NCI-H187 (cell line): ENCODE results near the gene LGALS7.
"Not testable (repeated sequence)": the region's sequence is repeated elsewhere in the genome, so short reads cannot be mapped to it uniquely, and the experiment has no call there.

ENCODE experiments used
- DNase-seq, 2 experiments: peaks; one replicate each; lab custom pipeline; 2025; lab: John Stamatoyannopoulos, UW

The LGALS7 gene

GRCh38 chr19:38773469-38774177 is at the start of gene LGALS7:
Gene LGALS7, minus strand, starts transcription at chr19:38773517. Its CDS starts 25 bp downstream, at chr19:38773492.
- DNase-seq, result no peak

DNA sequence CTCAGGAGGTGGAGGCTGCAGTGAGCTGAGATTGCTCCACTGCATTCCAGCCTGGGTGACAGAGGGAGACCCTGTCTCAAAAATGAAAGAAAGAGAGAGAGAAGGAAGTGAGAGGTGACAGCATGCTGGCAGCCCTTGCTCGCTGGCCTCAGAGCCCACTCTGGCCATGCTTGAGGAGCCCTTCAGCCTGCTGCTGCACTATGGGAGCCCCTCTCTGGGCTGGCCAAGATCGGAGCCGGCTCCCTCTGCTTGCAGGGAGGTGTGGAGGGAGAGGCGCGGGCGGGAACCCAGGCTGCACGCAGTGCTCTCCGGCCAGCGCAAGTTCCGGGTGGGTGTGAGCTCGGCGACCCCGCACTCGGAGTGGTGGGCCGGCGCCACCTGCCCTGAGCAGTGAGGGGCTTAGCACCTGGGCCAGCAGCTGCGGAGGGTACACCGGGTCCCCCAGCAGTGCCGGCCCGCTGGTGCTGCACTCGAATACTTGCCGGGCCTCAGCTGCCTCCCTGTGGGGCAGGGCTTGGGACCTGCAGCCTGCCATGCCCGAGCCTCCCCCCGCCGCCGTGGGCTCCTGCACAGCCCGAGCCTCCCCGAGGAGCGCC is 48.0 kb upstream of the LGALS7 start:
- DNase-seq, result not testable (repeated sequence)

DNA sequence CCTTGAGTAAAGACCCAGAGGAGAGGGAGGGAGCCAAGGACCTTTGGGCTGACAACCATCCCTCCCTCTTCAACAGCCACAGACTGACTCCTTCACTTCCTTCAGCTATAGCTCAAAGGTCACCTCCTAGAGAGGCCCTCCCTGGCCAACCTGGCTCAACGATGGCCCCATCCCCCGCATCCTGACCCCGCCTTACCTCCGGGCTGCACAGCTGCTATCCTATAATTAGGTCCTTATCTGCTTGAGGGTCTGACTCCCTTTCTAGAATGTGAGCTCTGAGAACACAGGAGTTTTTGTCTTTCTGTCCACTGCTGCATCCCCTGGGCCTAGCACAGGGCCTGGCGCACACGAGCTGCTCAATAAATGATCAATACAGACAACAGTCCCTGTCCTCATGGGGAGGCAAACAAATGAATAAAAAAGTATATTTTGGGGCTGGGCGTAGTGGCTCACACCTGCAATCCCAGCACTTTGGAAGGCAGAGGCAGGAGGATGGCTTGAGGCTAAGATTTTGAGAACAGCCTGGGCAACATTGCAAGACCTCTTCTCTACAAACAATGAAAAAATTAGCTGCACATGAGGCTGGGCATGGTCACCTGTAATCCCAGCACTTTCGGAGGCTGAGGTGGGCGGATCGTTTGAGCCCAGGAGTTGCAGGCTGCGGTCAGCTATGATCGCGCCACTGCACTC is 46.1 kb upstream of the LGALS7 start:
- DNase-seq, result no peak

DNA sequence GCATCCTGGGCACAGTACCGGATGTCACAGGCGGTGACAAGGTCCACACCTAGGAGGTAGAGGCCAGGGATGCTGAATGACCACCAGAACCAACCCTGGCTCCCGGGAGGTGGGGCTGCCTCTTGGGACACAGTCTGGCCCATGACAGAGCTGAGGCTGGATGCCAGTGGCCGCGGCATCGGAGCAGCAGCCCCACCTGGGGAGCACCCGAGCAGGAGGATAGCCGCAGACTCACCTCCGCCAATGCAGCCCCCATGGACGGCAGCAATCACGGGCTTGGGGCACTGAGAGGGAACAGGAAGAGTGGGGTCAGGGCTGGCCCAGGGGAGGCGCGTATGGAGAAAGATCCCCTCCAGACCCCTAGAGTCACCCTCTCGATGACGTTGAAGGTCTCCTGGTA is 43.8 kb upstream of the LGALS7 start:
- DNase-seq, result no peak

DNA sequence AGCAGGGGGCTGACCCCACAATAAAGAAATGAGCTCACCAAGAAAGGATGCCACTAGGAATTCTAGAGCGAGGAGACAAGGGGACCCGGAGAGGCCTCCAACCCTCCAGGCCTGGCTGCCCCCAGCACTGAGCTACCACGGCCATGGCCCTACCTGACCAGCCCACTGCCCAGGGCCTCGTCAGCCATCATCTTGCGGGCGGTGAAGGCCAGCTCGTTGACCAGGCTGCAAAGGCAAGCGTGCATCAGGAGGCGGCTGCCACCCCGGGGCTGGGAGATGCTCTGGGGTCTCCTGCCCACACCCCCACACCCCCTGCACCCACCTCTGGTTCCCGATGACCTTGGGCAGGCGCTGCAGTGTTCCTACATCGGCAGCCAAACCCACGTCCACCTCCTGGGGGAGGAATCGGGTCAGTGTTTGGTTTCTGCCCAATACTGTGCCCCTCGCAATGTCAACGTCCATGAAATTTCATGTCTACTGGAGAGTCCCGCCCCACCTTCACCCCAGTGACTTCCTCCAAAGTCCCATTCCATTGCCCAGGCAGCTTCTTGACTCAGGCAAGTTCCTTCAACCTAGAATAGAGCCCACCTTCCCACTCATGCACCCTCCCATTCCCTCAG is 42.9 kb upstream of the LGALS7 start:
- no peak for DNase-seq

- no peak for DNase-seq
Observed at GRCh38 chr19:38815059-38816001, 42.0 kb upstream of the LGALS7 start.

DNA sequence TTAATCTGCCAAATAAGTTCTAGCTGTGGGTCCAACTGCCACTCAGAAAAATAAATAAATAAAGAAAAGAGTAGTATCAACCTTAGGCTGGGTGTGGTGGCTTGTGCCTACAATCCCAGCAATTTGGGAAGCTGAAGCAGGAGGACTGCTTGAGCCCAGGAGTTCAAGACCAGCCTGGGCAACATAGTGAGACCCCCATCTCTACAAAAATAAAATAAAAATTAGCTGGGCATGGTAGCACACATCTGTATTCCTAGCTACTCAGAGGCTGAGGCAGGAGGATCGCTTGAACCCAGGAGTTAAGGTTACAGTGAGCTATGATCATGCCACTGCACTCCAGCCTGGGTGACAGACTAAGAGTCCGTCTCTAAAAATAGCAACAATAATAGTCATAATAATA is 40.6 kb upstream of the LGALS7 start:
- not testable (repeated sequence) for DNase-seq

DNA sequence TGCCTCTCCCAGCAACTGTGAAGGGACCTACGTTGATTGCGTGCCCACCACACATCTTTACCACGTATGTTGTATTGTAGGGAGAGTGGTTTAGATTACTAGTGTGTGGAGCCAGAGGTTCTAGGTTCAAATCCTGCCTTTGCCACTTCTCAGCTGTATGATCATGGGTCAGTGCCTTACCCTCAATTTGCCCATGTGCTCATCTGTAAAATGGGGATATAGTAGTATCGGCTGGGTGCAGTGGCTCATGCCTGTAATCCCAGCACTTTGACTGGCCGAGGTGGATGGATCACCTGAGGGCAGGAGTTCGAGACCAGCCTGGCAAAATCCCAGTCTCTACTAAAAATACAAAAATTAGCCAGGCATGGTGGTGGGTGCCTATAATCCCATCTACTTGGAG is 40.0 kb upstream of the LGALS7 start:
- DNase-seq, result no peak

GRCh38 chr19:38812841-38813320 is 39.6 kb upstream of the LGALS7 start, which contains the start of gene LGALS4:
Gene LGALS4, minus strand, starts transcription at chr19:38812945. Its CDS starts 59 bp downstream, at chr19:38812886.
- DNase-seq, result no peak

GRCh38 chr19:38812009-38812840 is 38.9 kb upstream of the LGALS7 start:
- no peak for DNase-seq

- no peak for DNase-seq
Observed at GRCh38 chr19:38809592-38810252, 36.4 kb upstream of the LGALS7 start.

DNA sequence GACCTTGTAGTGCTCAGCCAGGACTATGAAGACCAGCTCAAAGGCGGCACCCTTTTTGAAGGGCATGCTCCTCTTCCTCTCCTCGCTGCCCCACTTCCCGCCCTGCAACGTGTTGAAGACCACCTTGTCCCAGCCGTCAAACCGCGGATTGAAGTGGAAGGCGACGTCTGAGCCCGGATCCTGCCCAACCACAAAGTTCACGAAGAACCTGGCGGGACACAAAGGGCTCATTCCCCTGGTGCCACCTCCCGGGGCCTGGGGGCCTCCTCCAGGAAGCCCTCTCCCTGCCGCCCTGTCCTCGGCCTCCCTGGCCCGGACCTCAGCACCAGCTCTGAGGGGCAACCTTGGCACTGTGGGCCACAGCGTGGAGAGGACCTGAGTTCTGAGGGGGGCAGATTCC is 35.4 kb upstream of the LGALS7 start:
- DNase-seq, result no peak

DNA sequence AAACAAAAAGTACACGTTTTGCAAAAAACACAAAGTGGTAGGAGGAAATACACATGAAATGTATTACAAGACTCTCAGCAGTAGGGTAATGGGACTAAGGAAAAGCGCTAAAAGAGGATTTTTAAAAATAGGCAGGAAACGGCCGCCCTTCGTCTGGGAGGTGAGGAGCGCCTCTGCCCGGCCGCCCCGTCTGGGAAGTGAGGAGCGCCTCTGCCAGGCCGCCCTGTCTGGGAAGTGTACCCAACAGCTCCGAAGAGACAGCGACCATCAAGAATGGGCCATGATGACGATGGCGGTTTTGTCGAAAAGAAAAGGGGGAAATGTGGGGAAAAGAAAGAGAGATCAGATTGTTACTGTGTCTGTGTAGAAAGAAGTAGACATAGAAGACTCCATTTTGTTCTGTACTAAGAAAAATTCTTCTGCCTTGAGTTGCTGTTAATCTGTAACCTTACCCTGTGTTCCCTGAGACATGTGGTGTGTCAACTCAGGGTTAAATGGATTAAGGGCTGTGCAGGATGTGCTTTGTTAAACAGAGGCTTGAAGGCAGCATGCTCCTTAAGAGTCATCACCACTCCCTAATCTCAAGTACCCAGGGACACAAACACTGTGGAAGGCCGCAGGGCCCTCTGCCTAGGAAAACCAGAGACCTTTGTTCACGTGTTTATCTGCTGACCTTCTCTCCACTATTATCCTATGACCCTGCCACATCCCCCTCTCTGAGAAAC is 34.2 kb upstream of the LGALS7 start:
- not testable (repeated sequence) for DNase-seq

DNA sequence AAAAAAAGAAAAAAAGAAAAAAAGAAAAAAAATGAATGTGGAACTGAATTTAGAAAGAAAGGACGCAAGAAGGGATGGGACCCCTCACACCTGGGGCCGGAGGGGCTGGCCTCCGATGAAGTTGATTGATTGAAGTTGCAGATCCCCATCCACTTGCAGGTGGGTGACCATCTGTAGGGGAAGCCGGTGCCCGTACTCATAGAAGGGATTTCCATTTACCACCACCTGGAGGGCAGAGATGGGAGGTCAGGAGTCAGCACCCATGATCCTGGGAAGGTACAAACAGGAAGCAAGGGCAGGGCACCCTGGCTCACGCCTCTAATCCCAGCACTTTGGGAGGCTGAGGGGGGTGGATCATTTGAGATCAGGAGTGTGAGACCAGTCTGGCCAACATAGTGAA is 33.1 kb upstream of the LGALS7 start:
- no peak for DNase-seq

GRCh38 chr19:38805180-38805579 is 31.9 kb upstream of the LGALS7 start:
- DNase-seq, result no peak

- no peak for DNase-seq
Observed at GRCh38 chr19:38803543-38803942, 30.2 kb upstream of the LGALS7 start.

DNA sequence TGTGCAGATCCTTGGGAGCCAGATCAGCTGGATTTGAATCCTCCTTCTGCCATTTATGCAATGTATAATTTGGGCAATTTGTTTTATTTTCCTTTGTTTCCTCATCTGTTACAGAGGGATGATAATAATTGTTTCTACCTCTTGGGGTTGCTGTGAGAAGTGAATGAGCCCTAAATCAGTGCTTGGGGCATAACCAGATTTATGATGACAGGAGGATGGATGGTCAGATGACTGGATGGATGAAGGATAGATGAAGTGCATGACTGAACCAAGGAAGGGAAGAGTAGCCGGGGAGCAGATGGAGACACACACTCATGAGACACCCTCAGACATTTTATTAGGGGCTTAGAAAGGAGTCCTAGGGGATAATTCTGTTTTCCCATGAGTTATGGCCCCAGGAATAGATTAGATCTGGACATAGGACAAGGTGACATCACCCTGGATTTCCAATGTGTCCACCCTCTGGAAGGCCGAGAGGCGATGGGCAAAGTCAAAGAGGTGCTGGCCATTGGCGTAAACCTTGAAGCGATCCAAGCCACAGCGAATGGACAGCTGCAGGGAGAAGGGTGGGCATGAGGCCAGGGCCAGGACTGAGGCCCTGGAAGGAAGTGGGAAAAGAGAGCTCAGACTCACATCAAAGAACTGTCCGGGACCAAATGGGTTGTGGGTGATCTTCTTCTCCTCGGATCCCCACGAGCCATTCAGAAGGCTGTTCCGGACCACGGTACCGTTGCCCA is 28.2 kb upstream of the LGALS7 start:
- DNase-seq, result no peak

- no peak for DNase-seq
Observed at GRCh38 chr19:38800577-38801347, 27.4 kb upstream of the LGALS7 start.
